SKM-1 (cell line): ENCODE results near the gene PSAT1.
A peak's percentile ranks its signal among the peaks of the same experiment; 100 is the strongest.

ENCODE experiments used
- DNase-seq: peaks from one replicate; lab custom pipeline; 2025; ENCODE audit not compliant: unreplicated experiment; lab: John Stamatoyannopoulos, UW

PSAT1 gene

DNA sequence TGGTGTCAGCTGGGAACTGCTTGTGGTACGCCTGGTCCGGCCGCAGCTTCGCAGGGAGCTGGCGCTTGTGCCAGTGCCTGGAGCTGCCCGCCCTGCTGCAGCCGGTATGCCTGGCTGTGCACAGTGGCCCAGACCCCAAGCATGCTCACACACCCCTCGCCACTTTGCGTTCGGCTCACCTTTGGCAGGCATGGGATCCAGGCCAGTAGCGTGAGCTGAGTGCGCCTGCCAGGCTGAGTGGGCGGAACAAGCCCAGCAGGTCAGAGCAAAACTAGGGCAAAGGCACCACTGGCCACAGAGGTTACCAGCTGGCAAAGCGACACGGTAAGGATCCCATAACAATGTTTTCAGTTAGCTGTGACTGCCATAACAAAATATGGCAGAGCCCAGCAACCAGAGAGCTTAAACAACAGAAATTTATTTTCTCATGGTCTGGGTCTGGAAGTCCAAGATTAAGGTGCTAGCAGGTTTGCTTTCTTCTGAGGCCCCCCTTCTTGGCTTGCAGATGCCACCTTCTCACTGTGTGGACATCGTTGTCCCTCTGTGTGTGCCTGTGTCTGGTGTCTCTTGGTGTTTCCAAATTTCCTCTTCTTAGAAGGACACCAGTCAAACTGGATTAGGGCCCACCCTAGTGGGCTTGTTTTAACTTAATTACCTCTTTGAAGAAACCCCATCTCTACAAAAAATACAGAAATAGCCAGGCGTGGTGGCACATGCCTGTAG lies 61.6 kb downstream of the PSAT1 start:
- no peak for DNase-seq

DNA sequence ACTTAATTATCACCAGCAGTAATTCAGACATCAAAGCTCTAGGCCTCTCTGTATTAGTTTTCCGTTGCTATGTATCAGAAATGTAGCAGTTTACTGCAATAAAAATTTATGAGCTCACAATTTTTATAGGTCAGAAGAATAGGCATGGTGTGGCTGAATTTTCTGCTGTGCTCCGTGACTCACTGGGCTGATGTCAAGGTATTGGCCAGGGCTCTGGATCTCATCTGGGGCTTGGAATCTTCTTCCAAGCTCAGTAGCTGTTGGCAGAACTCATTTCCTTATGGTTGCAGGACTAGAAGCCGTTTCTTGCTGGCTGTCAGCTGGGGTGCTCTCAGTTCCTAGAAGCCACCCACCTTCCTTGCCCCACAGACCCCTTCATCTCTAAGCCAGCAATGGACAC lies 66.3 kb downstream of the PSAT1 start:
- DNase-seq, result no peak

GRCh38 chr9:78365748-78366697 lies 69.1 kb downstream of the PSAT1 start:
- no peak for DNase-seq

DNA sequence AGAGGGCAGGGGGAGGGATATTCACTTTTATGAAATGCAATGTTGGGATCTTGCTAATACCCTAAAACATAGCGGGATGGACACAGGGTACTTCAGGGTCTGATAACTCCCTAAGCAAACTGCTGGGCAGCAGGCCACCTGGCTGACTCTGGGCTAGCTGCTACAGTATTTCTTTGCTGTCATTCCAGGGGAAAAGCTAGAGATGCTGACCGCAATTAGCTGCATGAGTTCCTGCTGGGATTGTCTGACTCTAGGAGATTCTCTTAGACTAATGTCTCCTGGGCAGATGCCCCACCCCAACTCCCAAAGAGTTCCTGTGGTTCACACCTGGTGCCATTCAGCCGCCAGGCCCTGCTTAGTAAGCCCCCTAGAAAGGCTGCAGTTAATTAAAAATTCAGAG lies 69.9 kb downstream of the PSAT1 start:
- DNase-seq, result no peak

GRCh38 chr9:78368236-78368635 lies 71.3 kb downstream of the PSAT1 start:
- no peak for DNase-seq

DNA sequence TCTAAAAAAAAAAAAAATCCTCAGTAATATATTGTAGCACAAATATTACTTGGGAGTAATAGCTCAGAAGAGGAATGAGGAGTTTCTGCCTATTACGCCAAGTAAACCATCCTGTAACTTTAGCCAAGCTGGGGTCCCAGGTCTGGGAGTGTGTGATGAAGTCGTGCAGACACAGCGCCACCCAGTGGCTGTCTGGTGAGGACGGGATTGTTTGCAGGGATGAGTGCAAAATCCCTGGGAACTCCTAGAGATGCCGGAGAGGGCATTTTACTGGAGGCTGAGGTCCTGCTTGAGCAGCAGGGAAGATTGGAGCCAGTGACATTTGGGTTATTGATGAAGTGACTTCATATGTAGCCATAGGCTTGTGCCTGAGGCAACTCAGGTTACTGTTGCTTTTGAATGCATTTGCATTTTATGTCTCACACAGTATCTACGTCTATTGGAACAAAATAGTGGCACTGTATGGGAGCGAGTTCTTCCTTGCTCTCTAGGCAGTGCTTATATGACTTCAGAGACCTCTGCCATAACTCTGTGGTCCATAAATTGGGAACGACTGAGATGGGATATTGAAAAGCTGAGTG lies 72.8 kb downstream of the PSAT1 start:
- peak; percentile 2 for DNase-seq

DNA sequence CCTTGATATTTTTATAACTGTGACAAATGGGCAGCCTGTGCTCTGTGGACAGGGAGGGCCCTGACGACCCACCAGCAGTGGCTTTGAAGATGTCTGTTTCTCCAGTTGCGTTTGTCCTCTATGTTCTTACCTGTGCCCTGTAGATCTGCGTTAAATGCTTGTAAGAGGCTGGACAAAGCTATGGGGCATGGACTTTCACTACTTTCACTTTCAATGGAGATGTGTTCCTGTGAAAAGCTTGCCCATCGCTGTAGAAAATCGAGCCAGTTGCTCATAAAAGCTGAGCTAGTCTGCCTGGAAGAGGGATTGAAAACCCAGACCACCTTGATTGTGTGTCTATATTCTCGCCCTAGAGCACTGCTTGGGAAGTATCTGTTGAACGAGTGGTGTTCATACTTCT lies 74.1 kb downstream of the PSAT1 start:
- no peak for DNase-seq

- DNase-seq, result no peak
These were observed 75.1 kb downstream of the PSAT1 start for GRCh38 chr9:78371981-78372380.
